HepG2 (cell line): Measurements from ENCODE around the gene CCDC117. TPM values are rescaled to one million over a fixed set of nuclear protein-coding genes. Genes with fewer than 3 reads are reported as not detected.

Experiments used
- ATF1 ChIP-seq: IDR thresholded peaks from 2 replicates; pipeline ENCODE4 v1.6.1; 2016; ENCODE audit warnings: mild to moderate bottlenecking, control low read depth
- ELF3 ChIP-seq: IDR thresholded peaks from 2 replicates; pipeline ENCODE4 v1.6.1; 2016; ENCODE audit warnings: missing genetic modification reagents, missing compliant biosample characterization
- HNRNPLL ChIP-seq: fragments of 200-400 bp; formaldehyde crosslinking; IDR thresholded peaks from 2 replicates; pipeline ENCODE4 v1.6.1; 2017; ENCODE audit warnings: mild to moderate bottlenecking, low read depth, low read length; ENCODE audit not compliant: poor library complexity, severe bottlenecking
- KLF6 ChIP-seq: IDR thresholded peaks from 2 replicates; pipeline ENCODE4 v1.8.0; 2016; ENCODE audit warnings: missing biosample characterization, missing genetic modification reagents
- MTF2 ChIP-seq: sonication (generic); formaldehyde crosslinking; IDR thresholded peaks from 2 replicates; pipeline ENCODE4 v1.5.0; 2020; ENCODE audit warnings: missing genetic modification reagents, borderline replicate concordance
- MXD4 ChIP-seq: IDR thresholded peaks from 2 replicates; pipeline ENCODE4 v1.6.1; 2016; ENCODE audit warnings: mild to moderate bottlenecking, missing biosample characterization, missing genetic modification reagents
- PAWR ChIP-seq: sonication (generic); formaldehyde crosslinking; IDR thresholded peaks from 2 replicates; pipeline ENCODE4 v1.4.0; 2020; ENCODE audit warnings: missing genetic modification reagents, mild to moderate bottlenecking, borderline replicate concordance
- PAX8 ChIP-seq: sonication (generic); formaldehyde crosslinking; IDR thresholded peaks from 2 replicates; pipeline ENCODE4 v1.8.0; 2022; ENCODE audit warnings: mild to moderate bottlenecking, missing genetic modification reagents, borderline replicate concordance
- PCBP1 ChIP-seq: fragments of 200-400 bp; formaldehyde crosslinking; IDR thresholded peaks from 2 replicates; pipeline ENCODE4 v1.6.1; 2017; ENCODE audit warnings: mild to moderate bottlenecking, low read depth, low read length, borderline replicate concordance
- POLR2G ChIP-seq: fragments of 200-400 bp; formaldehyde crosslinking; IDR thresholded peaks from 2 replicates; pipeline ENCODE4 v1.6.1; 2018; ENCODE audit warnings: mild to moderate bottlenecking, low read depth, low read length, moderate library complexity
- YEATS4 ChIP-seq: sonication (generic); formaldehyde crosslinking; IDR thresholded peaks from 2 replicates; pipeline ENCODE4 v1.4.0; 2020; ENCODE audit warnings: missing genetic modification reagents, borderline replicate concordance
- ZNF34 ChIP-seq: sonication (generic); formaldehyde crosslinking; IDR thresholded peaks from 2 replicates; pipeline ENCODE4 v1.4.0; 2020; ENCODE audit warnings: mild to moderate bottlenecking, missing genetic modification reagents, borderline replicate concordance
- ZNF672 ChIP-seq: sonication (generic); formaldehyde crosslinking; IDR thresholded peaks from 2 replicates; pipeline ENCODE4 v1.8.1; 2022; ENCODE audit warnings: missing genetic modification reagents
- ZSCAN9 ChIP-seq: IDR thresholded peaks from 2 replicates; pipeline ENCODE4 v1.6.1; 2016; ENCODE audit warnings: borderline replicate concordance
- polyA plus RNA-seq, 8 experiments: library from polyadenylated mRNA; depleted of rRNA in 3 of 8; stranded (reverse) in 7 of 8; unstranded in 1 of 8; fragments of >200 nt; fragmentation: Illumina TruSeq in 4 of 8; extraction: Trizol in 4 of 8; gene quantifications; 2 replicates each; pipeline versions ENCODE4 v1.2.1 to v1.2.3, GENCODE V29; 2011 to 2016; ENCODE audit warnings: low read depth in 4 of 8, missing spikeins in 1 of 8, mixed read lengths in 1 of 8; ENCODE audit not compliant: insufficient read depth in 1 of 8
- total RNA-seq, 5 experiments: library from RNA; depleted of rRNA; stranded (reverse); fragments of >200 nt; fragmentation: Illumina TruSeq; extraction: Trizol; gene quantifications; 2 replicates each; pipeline ENCODE4 v1.2.3, GENCODE V29; 2016; ENCODE audit warnings: low read depth in 1 of 5
- TF ChIP-seq, protein P1 (sequence below): sonication (generic); formaldehyde crosslinking; IDR thresholded peaks from 2 replicates; pipeline ENCODE4 v1.5.1; 2020; ENCODE audit warnings: mild to moderate bottlenecking, missing genetic modification reagents
- TF ChIP-seq, protein P2 (sequence below): sonication (generic); formaldehyde crosslinking; IDR thresholded peaks from 2 replicates; pipeline ENCODE4 v1.4.0; 2020; ENCODE audit warnings: mild to moderate bottlenecking, missing genetic modification reagents
- TF ChIP-seq, protein P3 (sequence below): sonication (generic); formaldehyde crosslinking; IDR thresholded peaks from 2 replicates; pipeline ENCODE4 v1.4.0; 2020; ENCODE audit warnings: missing genetic modification reagents
- TF ChIP-seq, protein P4 (sequence below): sonication (generic); formaldehyde crosslinking; IDR thresholded peaks from 2 replicates; pipeline ENCODE4 v1.8.0; 2022; ENCODE audit warnings: missing genetic modification reagents, mild to moderate bottlenecking, borderline replicate concordance

Gene CCDC117
- total and polyA plus RNA-seq, 2 of the 13 experiments (the other 11 are each of a cell fraction or from before 2014, with no cell fraction given) = 12.6 to 34.2 TPM

DNA sequence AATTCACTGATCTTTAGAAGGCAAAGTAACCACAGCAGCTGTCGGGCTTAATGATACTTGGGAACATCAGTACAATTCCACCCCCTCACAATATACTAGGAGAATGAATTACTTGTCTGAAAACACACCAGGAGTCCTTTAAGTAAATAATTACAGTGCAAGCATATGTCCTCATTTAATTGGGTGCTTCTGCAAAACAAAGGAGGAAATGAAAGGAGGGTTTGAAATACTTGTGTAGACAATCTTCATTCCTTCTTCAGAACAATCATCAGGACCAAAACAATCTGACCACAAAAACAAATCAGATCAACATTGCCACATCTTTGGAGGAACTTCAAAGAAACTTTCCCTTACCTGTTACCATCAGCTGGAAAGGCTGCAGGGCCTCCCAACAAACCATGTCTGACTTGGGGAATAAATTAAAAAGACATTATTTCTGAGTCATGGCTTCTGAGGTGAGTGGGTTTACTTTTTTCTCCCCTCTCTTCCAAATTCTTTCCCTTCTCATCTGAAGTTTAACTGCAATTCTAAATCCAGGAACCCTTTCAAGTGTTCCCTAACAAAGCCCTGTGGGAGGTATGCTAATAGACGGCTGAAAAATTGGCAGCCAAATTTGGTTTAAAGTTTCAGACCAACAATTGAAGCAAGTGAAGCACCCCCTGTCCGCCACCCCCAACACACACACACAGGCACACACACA, 12.5 kb upstream of the CCDC117 start (continued):
- TF ChIP-seq, protein P1, sequence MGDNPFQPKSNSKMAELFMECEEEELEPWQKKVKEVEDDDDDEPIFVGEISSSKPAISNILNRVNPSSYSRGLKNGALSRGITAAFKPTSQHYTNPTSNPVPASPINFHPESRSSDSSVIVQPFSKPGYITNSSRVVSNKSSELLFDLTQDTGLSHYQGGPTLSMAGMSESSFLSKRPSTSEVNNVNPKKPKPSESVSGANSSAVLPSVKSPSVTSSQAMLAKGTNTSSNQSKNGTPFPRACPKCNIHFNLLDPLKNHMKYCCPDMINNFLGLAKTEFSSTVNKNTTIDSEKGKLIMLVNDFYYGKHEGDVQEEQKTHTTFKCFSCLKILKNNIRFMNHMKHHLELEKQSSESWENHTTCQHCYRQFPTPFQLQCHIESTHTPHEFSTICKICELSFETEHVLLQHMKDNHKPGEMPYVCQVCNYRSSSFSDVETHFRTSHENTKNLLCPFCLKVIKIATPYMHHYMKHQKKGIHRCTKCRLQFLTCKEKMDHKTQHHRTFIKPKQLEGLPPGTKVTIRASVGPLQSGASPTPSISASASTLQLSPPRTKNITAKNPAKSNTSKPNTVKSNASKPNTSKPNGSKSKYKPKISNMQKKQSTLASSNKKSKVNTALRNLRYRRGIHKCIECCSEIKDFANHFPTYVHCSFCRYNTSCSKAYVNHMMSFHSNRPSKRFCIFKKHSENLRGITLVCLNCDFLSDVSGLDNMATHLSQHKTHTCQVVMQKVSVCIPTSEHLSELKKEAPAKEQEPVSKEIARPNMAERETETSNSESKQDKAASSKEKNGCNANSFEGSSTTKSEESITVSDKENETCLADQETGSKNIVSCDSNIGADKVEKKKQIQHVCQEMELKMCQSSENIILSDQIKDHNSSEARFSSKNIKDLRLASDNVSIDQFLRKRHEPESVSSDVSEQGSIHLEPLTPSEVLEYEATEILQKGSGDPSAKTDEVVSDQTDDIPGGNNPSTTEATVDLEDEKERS (CRISPR knock-in tag) = no peak
- no peak; the same call in 1 of the 2 replicates for TF ChIP-seq ATF1 (CRISPR knock-in tag)
- TF ChIP-seq, protein P2, sequence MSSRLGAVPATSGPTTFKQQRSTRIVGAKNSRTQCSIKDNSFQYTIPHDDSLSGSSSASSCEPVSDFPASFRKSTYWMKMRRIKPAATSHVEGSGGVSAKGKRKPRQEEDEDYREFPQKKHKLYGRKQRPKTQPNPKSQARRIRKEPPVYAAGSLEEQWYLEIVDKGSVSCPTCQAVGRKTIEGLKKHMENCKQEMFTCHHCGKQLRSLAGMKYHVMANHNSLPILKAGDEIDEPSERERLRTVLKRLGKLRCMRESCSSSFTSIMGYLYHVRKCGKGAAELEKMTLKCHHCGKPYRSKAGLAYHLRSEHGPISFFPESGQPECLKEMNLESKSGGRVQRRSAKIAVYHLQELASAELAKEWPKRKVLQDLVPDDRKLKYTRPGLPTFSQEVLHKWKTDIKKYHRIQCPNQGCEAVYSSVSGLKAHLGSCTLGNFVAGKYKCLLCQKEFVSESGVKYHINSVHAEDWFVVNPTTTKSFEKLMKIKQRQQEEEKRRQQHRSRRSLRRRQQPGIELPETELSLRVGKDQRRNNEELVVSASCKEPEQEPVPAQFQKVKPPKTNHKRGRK (CRISPR knock-in tag) = no peak
- no peak for TF ChIP-seq ZSCAN9 (CRISPR knock-in tag)
- no peak for TF ChIP-seq MXD4 (CRISPR knock-in tag)
- TF ChIP-seq ZNF34 (CRISPR knock-in tag) = no peak
- no peak for TF ChIP-seq PAWR
- no peak for TF ChIP-seq HNRNPLL
- TF ChIP-seq ZNF672 (CRISPR knock-in tag) = no peak
- peak; percentile 77 for TF ChIP-seq ELF3 (CRISPR knock-in tag)
- TF ChIP-seq POLR2G = no peak
- TF ChIP-seq, protein P3, sequence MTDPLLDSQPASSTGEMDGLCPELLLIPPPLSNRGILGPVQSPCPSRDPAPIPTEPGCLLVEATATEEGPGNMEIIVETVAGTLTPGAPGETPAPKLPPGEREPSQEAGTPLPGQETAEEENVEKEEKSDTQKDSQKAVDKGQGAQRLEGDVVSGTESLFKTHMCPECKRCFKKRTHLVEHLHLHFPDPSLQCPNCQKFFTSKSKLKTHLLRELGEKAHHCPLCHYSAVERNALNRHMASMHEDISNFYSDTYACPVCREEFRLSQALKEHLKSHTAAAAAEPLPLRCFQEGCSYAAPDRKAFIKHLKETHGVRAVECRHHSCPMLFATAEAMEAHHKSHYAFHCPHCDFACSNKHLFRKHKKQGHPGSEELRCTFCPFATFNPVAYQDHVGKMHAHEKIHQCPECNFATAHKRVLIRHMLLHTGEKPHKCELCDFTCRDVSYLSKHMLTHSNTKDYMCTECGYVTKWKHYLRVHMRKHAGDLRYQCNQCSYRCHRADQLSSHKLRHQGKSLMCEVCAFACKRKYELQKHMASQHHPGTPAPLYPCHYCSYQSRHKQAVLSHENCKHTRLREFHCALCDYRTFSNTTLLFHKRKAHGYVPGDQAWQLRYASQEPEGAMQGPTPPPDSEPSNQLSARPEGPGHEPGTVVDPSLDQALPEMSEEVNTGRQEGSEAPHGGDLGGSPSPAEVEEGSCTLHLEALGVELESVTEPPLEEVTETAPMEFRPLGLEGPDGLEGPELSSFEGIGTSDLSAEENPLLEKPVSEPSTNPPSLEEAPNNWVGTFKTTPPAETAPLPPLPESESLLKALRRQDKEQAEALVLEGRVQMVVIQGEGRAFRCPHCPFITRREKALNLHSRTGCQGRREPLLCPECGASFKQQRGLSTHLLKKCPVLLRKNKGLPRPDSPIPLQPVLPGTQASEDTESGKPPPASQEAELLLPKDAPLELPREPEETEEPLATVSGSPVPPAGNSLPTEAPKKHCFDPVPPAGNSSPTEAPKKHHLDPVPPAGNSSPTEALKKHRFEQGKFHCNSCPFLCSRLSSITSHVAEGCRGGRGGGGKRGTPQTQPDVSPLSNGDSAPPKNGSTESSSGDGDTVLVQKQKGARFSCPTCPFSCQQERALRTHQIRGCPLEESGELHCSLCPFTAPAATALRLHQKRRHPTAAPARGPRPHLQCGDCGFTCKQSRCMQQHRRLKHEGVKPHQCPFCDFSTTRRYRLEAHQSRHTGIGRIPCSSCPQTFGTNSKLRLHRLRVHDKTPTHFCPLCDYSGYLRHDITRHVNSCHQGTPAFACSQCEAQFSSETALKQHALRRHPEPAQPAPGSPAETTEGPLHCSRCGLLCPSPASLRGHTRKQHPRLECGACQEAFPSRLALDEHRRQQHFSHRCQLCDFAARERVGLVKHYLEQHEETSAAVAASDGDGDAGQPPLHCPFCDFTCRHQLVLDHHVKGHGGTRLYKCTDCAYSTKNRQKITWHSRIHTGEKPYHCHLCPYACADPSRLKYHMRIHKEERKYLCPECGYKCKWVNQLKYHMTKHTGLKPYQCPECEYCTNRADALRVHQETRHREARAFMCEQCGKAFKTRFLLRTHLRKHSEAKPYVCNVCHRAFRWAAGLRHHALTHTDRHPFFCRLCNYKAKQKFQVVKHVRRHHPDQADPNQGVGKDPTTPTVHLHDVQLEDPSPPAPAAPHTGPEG (CRISPR knock-in tag) = no peak
- no peak for TF ChIP-seq PAX8 (CRISPR knock-in tag)
- TF ChIP-seq, protein P4, sequence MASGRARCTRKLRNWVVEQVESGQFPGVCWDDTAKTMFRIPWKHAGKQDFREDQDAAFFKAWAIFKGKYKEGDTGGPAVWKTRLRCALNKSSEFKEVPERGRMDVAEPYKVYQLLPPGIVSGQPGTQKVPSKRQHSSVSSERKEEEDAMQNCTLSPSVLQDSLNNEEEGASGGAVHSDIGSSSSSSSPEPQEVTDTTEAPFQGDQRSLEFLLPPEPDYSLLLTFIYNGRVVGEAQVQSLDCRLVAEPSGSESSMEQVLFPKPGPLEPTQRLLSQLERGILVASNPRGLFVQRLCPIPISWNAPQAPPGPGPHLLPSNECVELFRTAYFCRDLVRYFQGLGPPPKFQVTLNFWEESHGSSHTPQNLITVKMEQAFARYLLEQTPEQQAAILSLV (CRISPR knock-in tag) = no peak
- no peak for TF ChIP-seq MTF2
- TF ChIP-seq PCBP1 = no peak
- no peak for TF ChIP-seq YEATS4
- no peak for TF ChIP-seq KLF6 (CRISPR knock-in tag)
